NT2/D1 (cell line): Measurements from ENCODE around the gene AQP1.

Experiments
- DNase-seq: peaks from one replicate; pipeline ENCODE4 v3.0.0-alpha.2; 2011; ENCODE audit warnings: low read depth, low spot score
- H3K27me3 ChIP-seq: 2 replicates; pipeline ENCODE4 v1.6.0; 2011; ENCODE audit warnings: mild to moderate bottlenecking; ENCODE audit not compliant: insufficient read length, insufficient read depth
- H3K36me3 ChIP-seq: 2 replicates; pipeline ENCODE4 v1.6.1; 2011; ENCODE audit warnings: mild to moderate bottlenecking, low read length, mixed read lengths; ENCODE audit not compliant: insufficient read depth, insufficient read length
- H3K4me1 ChIP-seq: 2 replicates; pipeline ENCODE4 v1.5.1; 2011; ENCODE audit not compliant: insufficient read depth, insufficient read length
- H3K4me3 ChIP-seq: 2 replicates; pipeline ENCODE4 v1.5.1; 2011; ENCODE audit warnings: low read depth; ENCODE audit not compliant: insufficient read length
- H3K9ac ChIP-seq: 2 replicates; pipeline ENCODE4 v1.6.0; 2011; ENCODE audit warnings: low read depth; ENCODE audit not compliant: insufficient read length
- H3K9me3 ChIP-seq: 2 replicates; pipeline ENCODE4 v1.5.1; 2011; ENCODE audit warnings: mild to moderate bottlenecking, low read length; ENCODE audit not compliant: insufficient read depth
- SUZ12 ChIP-seq: IDR thresholded peaks from 2 replicates; pipeline ENCODE4 v1.6.1; 2011; ENCODE audit not compliant: insufficient read length, insufficient read depth; ENCODE audit errors: extremely low read depth
- YY1 ChIP-seq: IDR thresholded peaks from 2 replicates; pipeline ENCODE4 v1.6.1; 2011; ENCODE audit not compliant: insufficient read length, insufficient read depth
- ZNF274 ChIP-seq: IDR thresholded peaks from 2 replicates; pipeline ENCODE4 v1.6.1; 2011; ENCODE audit warnings: mild to moderate bottlenecking, low read depth, low read length

The AQP1 gene

DNA sequence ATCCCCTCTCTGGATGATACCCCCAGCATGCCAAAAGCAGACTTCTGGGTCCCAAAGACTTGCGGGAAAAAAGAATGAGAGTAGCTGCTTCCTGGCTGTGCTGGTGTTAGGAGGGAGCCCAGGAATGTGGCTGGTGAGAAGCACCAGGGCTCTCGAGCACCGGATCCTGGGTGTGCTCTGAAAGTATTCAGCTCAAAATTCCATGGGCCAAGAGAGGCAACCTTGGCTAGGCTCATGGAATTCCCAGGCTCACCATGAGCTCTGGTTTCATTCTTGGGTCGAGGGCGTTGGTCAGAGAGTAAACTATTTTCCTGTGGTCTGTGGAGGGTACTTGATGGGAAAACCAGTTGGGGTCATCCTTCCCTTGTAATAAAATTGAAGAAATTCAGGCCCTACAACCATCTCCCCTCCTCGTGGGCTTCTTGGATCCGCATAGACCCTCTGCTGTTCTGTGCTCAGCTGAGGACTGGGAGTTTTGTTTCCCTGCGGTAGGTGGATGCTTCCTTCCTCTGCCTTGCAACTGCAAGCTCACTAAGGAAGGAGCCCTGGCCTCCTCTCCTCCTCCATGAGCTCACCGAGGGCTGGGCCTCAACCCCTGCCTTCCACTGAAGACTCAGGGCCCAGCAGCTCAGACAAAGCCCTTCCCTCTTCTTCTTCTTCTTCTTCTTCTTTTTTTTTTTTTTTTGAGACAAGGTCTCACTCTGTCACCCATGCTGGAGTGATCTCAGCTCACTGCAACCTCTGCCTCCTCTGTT is 34.5 kb upstream of the AQP1 start:
- TF ChIP-seq YY1 (no peak), SUZ12 (no peak), ZNF274 (no peak)
- Histone ChIP-seq H3K9me3 (no peaks in the 10 kb centered on the region), H3K27me3 (no peaks in the 10 kb centered on the region), H3K36me3 (peaks cover 19% of the 10 kb centered on the region), H3K4me3 (no peak overlapping the region), H3K4me1 (peaks cover 31% of the 10 kb centered on the region), H3K9ac (no peak overlapping the region)
- DNase-seq, result no peak

DNA sequence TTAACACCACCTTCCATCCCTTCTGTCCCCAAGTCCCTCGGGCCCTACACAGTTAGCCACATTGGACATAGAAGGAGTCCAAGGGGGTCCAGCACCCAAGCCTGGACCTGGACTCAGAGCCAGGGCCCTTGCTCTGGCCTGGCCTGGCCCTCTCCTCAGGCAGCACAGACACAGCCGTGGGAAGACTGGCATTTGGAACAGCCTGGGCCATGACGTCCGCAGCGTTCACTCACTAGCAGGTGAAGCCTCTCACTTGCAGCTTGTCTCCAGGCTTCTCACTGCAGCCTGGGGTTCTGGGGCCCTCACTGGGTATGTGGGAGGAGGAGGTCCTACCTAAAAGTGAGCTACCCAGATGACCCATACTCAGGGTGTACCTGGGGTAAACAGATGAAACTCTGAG is 33.7 kb upstream of the AQP1 start:
- Histone ChIP-seq H3K36me3 (peaks cover 11% of the 10 kb centered on the region), H3K27me3 (no peaks in the 10 kb centered on the region), H3K4me3 (no peak overlapping the region), H3K9ac (no peak overlapping the region), H3K4me1 (peaks cover 31% of the 10 kb centered on the region), H3K9me3 (no peaks in the 10 kb centered on the region)
- DNase-seq, result no peak
- no peak for TF ChIP-seq ZNF274
- no peak for TF ChIP-seq YY1

DNA sequence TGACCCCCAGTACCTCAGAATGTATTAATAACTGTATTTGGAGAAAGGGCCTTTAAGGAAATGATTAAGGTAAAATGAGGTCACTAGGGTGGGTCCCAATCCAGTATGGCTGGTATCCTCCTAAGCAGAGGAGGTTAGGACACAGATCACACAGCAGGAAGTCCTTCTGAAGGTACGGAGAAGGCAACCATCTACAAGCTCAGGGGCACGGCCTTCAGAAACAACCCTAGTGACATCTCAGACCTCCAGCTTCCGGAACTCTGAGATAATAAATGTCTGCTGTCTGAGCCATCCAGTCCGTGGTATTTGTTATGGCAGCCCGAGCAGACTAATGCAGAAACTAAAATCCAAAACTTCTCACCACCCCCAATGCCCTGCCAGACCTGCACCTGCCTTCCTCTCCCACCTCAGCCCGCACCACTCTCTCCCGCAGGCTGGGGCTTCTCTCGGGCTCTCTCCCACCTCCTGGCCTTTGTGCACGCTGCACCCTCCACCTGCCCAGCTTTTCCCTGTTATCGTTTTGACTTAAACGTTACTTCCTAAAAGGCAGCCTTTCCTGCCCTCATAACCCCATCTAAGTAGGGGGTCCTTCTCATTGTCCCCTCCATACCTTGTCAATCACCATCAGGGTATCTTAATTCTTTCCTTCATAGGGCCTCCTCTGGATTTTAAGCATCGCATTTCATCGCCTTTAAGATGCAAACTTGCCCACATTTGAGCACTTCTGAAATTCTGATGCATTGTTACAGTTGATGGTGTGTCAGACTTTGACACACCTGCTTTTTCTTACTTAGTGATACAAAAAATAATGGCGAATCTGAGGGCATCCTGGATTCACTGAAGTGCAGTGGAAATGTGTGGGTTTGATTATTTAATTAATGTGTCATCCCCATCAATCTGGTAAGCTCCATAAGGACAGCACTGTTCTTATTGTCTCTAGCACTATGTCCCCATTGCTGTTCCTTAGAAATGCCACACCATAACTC is 32.2 kb upstream of the AQP1 start:
- Histone ChIP-seq H3K36me3 (peaks cover 11% of the 10 kb centered on the region), H3K4me1 (peaks cover 36% of the 10 kb centered on the region), H3K9ac (no peak overlapping the region), H3K9me3 (no peaks in the 10 kb centered on the region), H3K27me3 (no peaks in the 10 kb centered on the region), H3K4me3 (no peak overlapping the region)
- DNase-seq, result peak; percentile 50
- TF ChIP-seq ZNF274, result no peak
- no peak for TF ChIP-seq SUZ12
- TF ChIP-seq YY1, result no peak

DNA sequence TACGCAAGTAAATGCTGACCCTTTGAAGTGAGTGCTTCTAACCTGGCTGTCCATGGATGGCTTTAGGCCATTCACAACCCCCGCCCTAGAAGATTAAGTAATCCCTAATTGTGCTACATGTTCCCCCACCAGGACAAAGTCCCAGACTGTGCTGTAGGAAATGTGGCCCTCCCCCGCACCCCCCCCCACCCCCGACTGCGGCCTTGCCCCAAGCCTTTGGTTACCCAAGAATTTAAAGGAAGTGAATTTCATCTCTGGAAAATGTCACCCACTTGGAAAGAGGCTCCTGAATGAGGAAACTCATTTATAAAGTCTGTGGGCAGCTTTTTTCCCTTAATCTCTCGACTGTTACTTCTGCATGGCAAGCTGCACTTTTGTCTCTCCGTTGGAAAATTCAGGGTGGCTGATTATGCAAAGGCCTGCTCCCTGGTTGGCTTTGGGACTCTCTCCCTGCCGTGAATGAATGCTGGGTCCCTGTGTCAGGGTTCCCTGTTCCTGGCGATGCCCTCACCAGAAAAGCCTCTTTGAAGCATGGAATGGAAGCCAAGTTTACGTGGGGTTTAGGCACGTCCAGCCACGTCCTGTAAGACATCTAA is 31.4 kb upstream of the AQP1 start:
- no peak for DNase-seq
- TF ChIP-seq YY1, result no peak
- no peak for TF ChIP-seq SUZ12
- TF ChIP-seq ZNF274, result no peak

DNA sequence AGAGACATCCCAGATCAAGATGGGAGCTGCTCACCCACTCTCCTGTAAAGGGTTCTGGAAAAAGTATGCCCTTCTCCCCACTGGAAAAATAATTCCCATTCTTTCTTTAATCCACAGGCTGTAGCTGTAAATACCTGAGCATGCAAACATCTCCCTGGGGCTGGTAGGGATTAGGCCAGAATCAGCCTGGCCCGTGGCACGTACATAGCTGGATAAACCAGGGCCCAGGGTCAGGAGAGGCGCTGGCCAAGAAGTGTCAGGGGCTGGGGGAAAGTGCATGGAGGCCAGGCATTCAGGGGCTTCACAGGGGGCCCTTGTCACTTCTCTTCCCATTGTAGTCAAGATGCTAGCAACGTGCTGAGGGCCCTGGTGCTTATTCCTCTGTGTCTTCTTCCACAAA is 30.7 kb upstream of the AQP1 start:
- DNase-seq, result no peak
- no peak overlapping the region for H3K9ac ChIP-seq

More for the DNA sequence above, 31.4 kb upstream of the AQP1 start:
- Histone ChIP-seq H3K4me3 (no peak overlapping the region), H3K36me3 (peaks cover 9% of the 10 kb centered on the region), H3K4me1 (peaks cover 39% of the 10 kb centered on the region), H3K27me3 (no peaks in the 10 kb centered on the region), H3K9me3 (no peaks in the 10 kb centered on the region), H3K9ac (no peak overlapping the region)

DNA sequence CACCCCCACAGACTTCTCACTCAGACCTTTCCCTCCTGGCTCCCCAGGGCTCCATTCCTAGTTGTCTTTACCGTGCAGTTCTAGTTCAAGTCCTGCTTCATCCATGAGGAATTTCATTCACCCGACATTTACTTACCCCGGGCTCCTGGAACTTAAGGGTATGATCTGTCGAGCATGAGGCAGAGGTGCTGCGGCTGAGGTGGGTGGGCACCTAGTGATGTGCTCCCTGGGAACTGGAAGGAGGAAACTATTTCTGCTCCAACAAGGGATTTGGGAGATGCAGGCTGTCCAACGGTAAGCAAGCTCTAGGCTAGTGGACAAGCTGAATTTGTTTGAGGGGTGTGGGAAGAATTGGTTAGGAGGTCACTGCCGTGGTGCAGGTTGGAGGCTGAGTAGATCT is 30.2 kb upstream of the AQP1 start:
- peaks cover 39% of the 10 kb centered on the region for H3K4me1 ChIP-seq
- no peaks in the 10 kb centered on the region for H3K27me3 ChIP-seq
- H3K9ac ChIP-seq, result peak overlapping the region; percentile 18
- H3K9me3 ChIP-seq, result no peaks in the 10 kb centered on the region
- no peak overlapping the region for H3K4me3 ChIP-seq
- peaks cover 7% of the 10 kb centered on the region for H3K36me3 ChIP-seq
- DNase-seq, result no peak
- TF ChIP-seq SUZ12 (no peak), ZNF274 (no peak), YY1 (no peak)

More for the DNA sequence above, 30.7 kb upstream of the AQP1 start:
- no peaks in the 10 kb centered on the region for H3K9me3 ChIP-seq
- TF ChIP-seq YY1, result no peak
- no peak for TF ChIP-seq SUZ12
- TF ChIP-seq ZNF274, result no peak
- H3K4me1 ChIP-seq, result peaks cover 39% of the 10 kb centered on the region
- H3K36me3 ChIP-seq, result peaks cover 5% of the 10 kb centered on the region
- H3K27me3 ChIP-seq, result no peaks in the 10 kb centered on the region
- no peak overlapping the region for H3K4me3 ChIP-seq
